NCI-H748 treated with DMSO at 0.1 percent for 48 hours (cell line): ENCODE data around the gene DTHD1.
A peak's percentile ranks its signal among the peaks of the same experiment; 100 is the strongest.

Experiments
- DNase-seq: peaks from one replicate; lab custom pipeline; 2025; lab: John Stamatoyannopoulos, UW

Gene DTHD1

GRCh38 chr4:36281384-36282106, at the start of gene DTHD1:
Gene DTHD1, plus strand, starts transcription at chr4:36281616. Its CDS starts 143 bp downstream, at chr4:36281759.
- DNase-seq: no peak

- no peak for DNase-seq
Observed at GRCh38 chr4:36233567-36234266, 47.7 kb upstream of the DTHD1 start.

GRCh38 chr4:36235306-36235705, 46.1 kb upstream of the DTHD1 start:
- DNase-seq: no peak

- no peak for DNase-seq
Observed at GRCh38 chr4:36236159-36236558, 45.3 kb upstream of the DTHD1 start.

GRCh38 chr4:36237366-36238313, 43.8 kb upstream of the DTHD1 start:
- DNase-seq: no peak

GRCh38 chr4:36241771-36242170, 39.6 kb upstream of the DTHD1 start:
- DNase-seq: no peak

GRCh38 chr4:36242629-36243354, 38.6 kb upstream of the DTHD1 start:
- DNase-seq: no peak

GRCh38 chr4:36243355-36244256, 37.8 kb upstream of the DTHD1 start:
- DNase-seq: peak; percentile 56

- peak; percentile 46 for DNase-seq
Observed at GRCh38 chr4:36244257-36245082, 36.9 kb upstream of the DTHD1 start, which contains the start of gene ARAP2. Gene ARAP2, minus strand, starts transcription at chr4:36244514. Its CDS starts 15,028 bp downstream, at chr4:36229486.

- no peak for DNase-seq
Observed at GRCh38 chr4:36249610-36250009, 31.8 kb upstream of the DTHD1 start.

- no peak for DNase-seq
Observed at GRCh38 chr4:36251983-36252382, 29.4 kb upstream of the DTHD1 start.

GRCh38 chr4:36254371-36254770, 27.0 kb upstream of the DTHD1 start:
- DNase-seq: no peak

- DNase-seq: no peak
Observed at GRCh38 chr4:36255577-36255976, 25.8 kb upstream of the DTHD1 start.

GRCh38 chr4:36256398-36256891, 25.0 kb upstream of the DTHD1 start:
- no peak for DNase-seq

GRCh38 chr4:36260731-36261130, 20.7 kb upstream of the DTHD1 start:
- no peak for DNase-seq

- DNase-seq: no peak
Observed at GRCh38 chr4:36264207-36264826, 17.1 kb upstream of the DTHD1 start.

- DNase-seq: no peak
Observed at GRCh38 chr4:36267486-36268268, 13.7 kb upstream of the DTHD1 start.

GRCh38 chr4:36269101-36269500, 12.3 kb upstream of the DTHD1 start:
- no peak for DNase-seq
